ENCODE results near the gene NFIX. TPM values are rescaled to one million over a fixed set of nuclear protein-coding genes. Genes with fewer than 3 reads are reported as not detected.

The NFIX gene
- total and polyA plus RNA-seq, 9 of the 15 experiments (the other 6 are each of a cell fraction or from before 2014, with no cell fraction given): 0.28 to 26.8 (median 5.4) TPM

- TF ChIP-seq MBD2 (IDR thresholded peaks at IDR 0.05; ENCODE audit: borderline replicate concordance, low read depth): peak; percentile 68; the same call in 1 of the 2 replicates
- 0 out of 2 replicates have a peak, but pooled peaks have one; percentile 12 for TF ChIP-seq CBX5 (IDR thresholded peaks at IDR 0.05; ENCODE audit: borderline replicate concordance, low read depth)
- peak; percentile 99 for TF ChIP-seq CXXC5 (CRISPR knock-in tag; IDR thresholded peaks at IDR 0.05)
- peak; percentile 95 for TF ChIP-seq ETV5 (CRISPR knock-in tag; IDR thresholded peaks at IDR 0.05; ENCODE audit: low read depth)
- no peak for TF ChIP-seq MAFK (IDR thresholded peaks at IDR 0.05; ENCODE audit: low read length)
- peak; percentile 79 for TF ChIP-seq TAF9B (IDR thresholded peaks at IDR 0.05; ENCODE audit: partially characterized antibody)
- TF ChIP-seq CCAR2 (IDR thresholded peaks at IDR 0.05; ENCODE audit: low read depth, low read length): no peak
- TF ChIP-seq NFXL1 (CRISPR knock-in tag; IDR thresholded peaks at IDR 0.05): no peak
- no peak for TF ChIP-seq BACH1 (tag; IDR thresholded peaks at IDR 0.05)
- TF ChIP-seq SMARCB1 (IDR thresholded peaks at IDR 0.05; ENCODE audit: insufficient read length, low read depth): no peak
- 0 out of 2 replicates have a peak, but pooled peaks have one; percentile 16 for TF ChIP-seq ZNF740 (CRISPR knock-in tag; IDR thresholded peaks at IDR 0.05)
- no peak for TF ChIP-seq ZNF740 (tag; IDR thresholded peaks at IDR 0.05)
- TF ChIP-seq RBM14 (IDR thresholded peaks at IDR 0.05; ENCODE audit: borderline replicate concordance, insufficient read depth, low read depth, low read length): no peak
- peak; percentile 75; the same call in 1 of the 2 replicates for TF ChIP-seq ELK3 (CRISPR knock-in tag; IDR thresholded peaks at IDR 0.05)
- TF ChIP-seq ZNF785 (CRISPR knock-in tag; IDR thresholded peaks at IDR 0.05): no peak
- peak in 1 of 2 experiments; percentile 79; a peak in 1 of 4 replicates for TF ChIP-seq MLX (CRISPR knock-in tag; conservative IDR thresholded peaks at IDR 0.05)
- no peak for TF ChIP-seq CTCF (IDR thresholded peaks at IDR 0.05 in 2 of 3, conservative IDR thresholded peaks at IDR 0.05 in 1 of 3; ENCODE audit: insufficient read depth in 2 of 3, low read depth in 1 of 3, low read length in 3 of 3)
- TF ChIP-seq ZNF140 (CRISPR knock-in tag; IDR thresholded peaks at IDR 0.05): no peak
- TF ChIP-seq TAF7 (tag; IDR thresholded peaks at IDR 0.05): peak; percentile 83
- TF ChIP-seq IRF9 (tag; IDR thresholded peaks at IDR 0.05): no peak
These were observed 49.7 kb upstream of the NFIX start, which contains the start of gene RAD23A (continued) for GRCh38 chr19:12945479-12946091.
